ENCODE data around the gene PHYHIPL. TPM values are rescaled to one million over a fixed set of nuclear protein-coding genes. Genes with fewer than 3 reads are reported as not detected.

The PHYHIPL gene
- total and polyA plus RNA-seq, 4 donors, result 1.3 to 3.0 (median 2.0) TPM

GRCh38 chr10:59244871-59245270, 68.4 kb downstream of the PHYHIPL start:
- Histone ChIP-seq H3K9ac (ENCODE audit: low read depth in 1 of 2, low read length in 2 of 2) (no peak overlapping the region), H3K4me1 (ENCODE audit: control insufficient read depth in 4 of 4, insufficient read depth in 4 of 4, low read length in 3 of 4) (no peaks in the 10 kb centered on the region), H3K27ac (ENCODE audit: low read depth in 1 of 2, low read length in 2 of 2) (no peak overlapping the region), H3K9me3 (ENCODE audit: control insufficient read depth in 4 of 4, low read length in 3 of 4) (no peaks in the 10 kb centered on the region), H3K36me3 (ENCODE audit: control insufficient read depth in 4 of 4, insufficient read depth in 3 of 4, low read depth in 1 of 4, low read length in 3 of 4) (peaks cover 0 to 4% (median 0%) of the 10 kb centered on the region in 4 donors), H3K4me3 (ENCODE audit: low read depth in 1 of 3, low read length in 3 of 3) (no peak overlapping the region), H3K27me3 (ENCODE audit: control insufficient read depth in 4 of 4, insufficient read depth in 4 of 4, low read length in 3 of 4) (no peaks in the 10 kb centered on the region)
- TF ChIP-seq TAF1 (conservative IDR thresholded peaks at IDR 0.05), result no peak
- no peak for TF ChIP-seq REST (IDR thresholded peaks at IDR 0.05)
- TF ChIP-seq RAD21 (IDR thresholded peaks at IDR 0.05), result no peak
- TF ChIP-seq EGR1 (IDR thresholded peaks at IDR 0.05; ENCODE audit: low read depth in 2 of 2), result no peak
- no peak for TF ChIP-seq NR2F2 (IDR thresholded peaks at IDR 0.05)
- TF ChIP-seq RXRA (IDR thresholded peaks at IDR 0.05), result no peak
- 95% methylated on average over 1 of the region's 1 CpG for WGBS
- DNase-seq (ENCODE audit: low spot score), result no peak

GRCh38 chr10:59245686-59246085, 69.2 kb downstream of the PHYHIPL start:
- TF ChIP-seq YY1 (IDR thresholded peaks at IDR 0.05), result no peak
- TF ChIP-seq RAD21 (IDR thresholded peaks at IDR 0.05), result no peak
- no peak for TF ChIP-seq CTCF (IDR thresholded peaks at IDR 0.05; ENCODE audit: low read depth, low read length, missing input control)
- TF ChIP-seq GABPA (IDR thresholded peaks at IDR 0.05 in 1 of 2, conservative IDR thresholded peaks at IDR 0.05 in 1 of 2), result no peak
- no peak for TF ChIP-seq JUND (IDR thresholded peaks at IDR 0.05)
- no peak for TF ChIP-seq FOXA1 (IDR thresholded peaks at IDR 0.05)
- no peak for TF ChIP-seq HNF4G (IDR thresholded peaks at IDR 0.05)
- TF ChIP-seq RXRA (IDR thresholded peaks at IDR 0.05), result no peak
- TF ChIP-seq ZBTB33 (IDR thresholded peaks at IDR 0.05), result no peak
- no peak for TF ChIP-seq SP1 (IDR thresholded peaks at IDR 0.05)
- no peak for TF ChIP-seq MAX (IDR thresholded peaks at IDR 0.05)
- TF ChIP-seq EGR1 (IDR thresholded peaks at IDR 0.05; ENCODE audit: low read depth in 2 of 2), result no peak
- TF ChIP-seq ATF3 (IDR thresholded peaks at IDR 0.05), result no peak
- TF ChIP-seq FOXA2 (IDR thresholded peaks at IDR 0.05), result no peak
- no peak overlapping the region for H3K27ac ChIP-seq (ENCODE audit: low read depth in 1 of 2, low read length in 2 of 2)
- H3K9ac ChIP-seq (ENCODE audit: low read depth in 1 of 2, low read length in 2 of 2), result no peak overlapping the region
- no peaks in the 10 kb centered on the region for H3K4me1 ChIP-seq (ENCODE audit: control insufficient read depth in 4 of 4, insufficient read depth in 4 of 4, low read length in 3 of 4)
- no peaks in the 10 kb centered on the region for H3K9me3 ChIP-seq (ENCODE audit: control insufficient read depth in 4 of 4, low read length in 3 of 4)
- DNase-seq (ENCODE audit: low spot score), result no peak
- WGBS, result 83% methylated on average over 1 of the region's 1 CpG
- no peak overlapping the region for H3K4me3 ChIP-seq (ENCODE audit: low read depth in 1 of 3, low read length in 3 of 3)
- H3K27me3 ChIP-seq (ENCODE audit: control insufficient read depth in 4 of 4, insufficient read depth in 4 of 4, low read length in 3 of 4), result no peaks in the 10 kb centered on the region
- H3K36me3 ChIP-seq (ENCODE audit: control insufficient read depth in 4 of 4, insufficient read depth in 3 of 4, low read depth in 1 of 4, low read length in 3 of 4), result peaks cover 0 to 4% (median 0%) of the 10 kb centered on the region in 4 donors
